Astrocyte (in vitro differentiated cells and primary cell): ENCODE data around the gene CFDP1. TPM values are rescaled to one million over a fixed set of nuclear protein-coding genes. Genes with fewer than 3 reads are reported as not detected.

ENCODE experiments used
- DNase-seq: peaks from one replicate; pipeline ENCODE4 v3.0.0-alpha.2; 2010; ENCODE audit warnings: low read depth
- FAIRE-seq: peaks from 2 replicates; lab custom pipeline; 2011; peaks lifted over from hg19 to GRCh38; lab: Jason Lieb, UNC
- H2AFZ ChIP-seq: 2 replicates; pipeline ENCODE4 v1.6.0; 2012; ENCODE audit warnings: low read depth, low read length, inconsistent platforms
- H3K27ac ChIP-seq: 2 replicates; pipeline ENCODE4 v1.5.1; 2011; ENCODE audit warnings: low read depth, low read length, inconsistent platforms
- H3K27me3 ChIP-seq: 2 replicates; pipeline ENCODE4 v1.6.0; 2011; ENCODE audit warnings: low read length, inconsistent platforms; ENCODE audit not compliant: insufficient read depth
- H3K36me3 ChIP-seq: 2 replicates; pipeline ENCODE4 v1.5.1; 2011; ENCODE audit warnings: low read length, inconsistent platforms; ENCODE audit not compliant: insufficient read depth
- H3K4me1 ChIP-seq: 2 replicates; pipeline ENCODE4 v1.5.1; 2011; ENCODE audit warnings: low read length, inconsistent platforms; ENCODE audit not compliant: insufficient read depth
- H3K4me2 ChIP-seq: 2 replicates; pipeline ENCODE4 v1.6.0; 2012; ENCODE audit warnings: low read length, inconsistent platforms
- H3K4me3 ChIP-seq: 2 replicates; pipeline ENCODE4 v1.5.1; 2011; ENCODE audit warnings: low read depth, mild to moderate bottlenecking, low read length, inconsistent platforms; ENCODE audit not compliant: insufficient read depth
- H3K79me2 ChIP-seq: 2 replicates; pipeline ENCODE4 v1.6.0; 2012; ENCODE audit warnings: mild to moderate bottlenecking, low read length, inconsistent platforms; ENCODE audit not compliant: insufficient read depth
- H3K9ac ChIP-seq: 2 replicates; pipeline ENCODE4 v1.6.0; 2012; ENCODE audit warnings: mild to moderate bottlenecking, low read length, inconsistent platforms
- H3K9me3 ChIP-seq: 2 replicates; pipeline ENCODE4 v1.5.1; 2012; ENCODE audit warnings: low read depth, mild to moderate bottlenecking, low read length, inconsistent platforms; ENCODE audit not compliant: insufficient read depth
- H4K20me1 ChIP-seq: 2 replicates; pipeline ENCODE4 v1.6.0; 2012; ENCODE audit warnings: low read length, inconsistent platforms; ENCODE audit not compliant: insufficient read depth
- H3K27ac Mint-ChIP-seq: one replicate; pipeline ENCODE4 v1.8.0; 2021; ENCODE audit warnings: mild to moderate bottlenecking, mixed read lengths; ENCODE audit not compliant: unreplicated experiment
- H3K27me3 Mint-ChIP-seq: one replicate; pipeline ENCODE4 v1.8.0; 2021; ENCODE audit warnings: low read depth, mixed read lengths; ENCODE audit not compliant: unreplicated experiment
- H3K36me3 Mint-ChIP-seq: one replicate; pipeline ENCODE4 v1.8.0; 2021; ENCODE audit warnings: low read depth, mixed read lengths; ENCODE audit not compliant: unreplicated experiment
- H3K4me1 Mint-ChIP-seq: one replicate; pipeline ENCODE4 v1.8.0; 2021; ENCODE audit warnings: low read depth, mixed read lengths; ENCODE audit not compliant: unreplicated experiment
- H3K4me3 Mint-ChIP-seq: one replicate; pipeline ENCODE4 v1.8.0; 2021; ENCODE audit warnings: mild to moderate bottlenecking, moderate library complexity, mixed read lengths; ENCODE audit not compliant: unreplicated experiment
- H3K9me3 Mint-ChIP-seq: one replicate; pipeline ENCODE4 v1.8.0; 2021; ENCODE audit warnings: mild to moderate bottlenecking, mixed read lengths; ENCODE audit not compliant: unreplicated experiment
- CTCF ChIP-seq: IDR thresholded peaks from 2 replicates; pipeline ENCODE4 v1.5.1; 2011; ENCODE audit warnings: low read depth, mild to moderate bottlenecking, inconsistent platforms, low read length, moderate library complexity; ENCODE audit not compliant: insufficient read depth
- EZH2 ChIP-seq: IDR thresholded peaks from 2 replicates; pipeline ENCODE4 v1.6.1; 2012; ENCODE audit warnings: mild to moderate bottlenecking, low read length, inconsistent platforms; ENCODE audit not compliant: insufficient read depth
- total RNA-seq: library from RNA; stranded (reverse); gene quantifications from 2 replicates; pipeline ENCODE4 v1.2.1, GENCODE V29; 2021

CFDP1 gene
- total RNA-seq, 1 donor from 2014 or later: 36.9 TPM

GRCh38 chr16:75287708-75288107, 145.6 kb downstream of the CFDP1 start:
- Histone ChIP-seq H3K4me2 (no peak overlapping the region), H3K9me3 (no peaks in the 10 kb centered on the region), H3K4me1 (peaks cover 6% of the 10 kb centered on the region), H3K9ac (no peak overlapping the region), H4K20me1 (no peaks in the 10 kb centered on the region), H3K36me3 (peaks cover 5% of the 10 kb centered on the region), H2AFZ (no peak overlapping the region), H3K27me3 (no peaks in the 10 kb centered on the region), H3K79me2 (no peaks in the 10 kb centered on the region), H3K4me3 (no peak overlapping the region), H3K27ac (no peak overlapping the region)
- Mint-ChIP-seq H3K4me3 (no peak overlapping the region), H3K36me3 (peaks cover 19% of the 10 kb centered on the region), H3K9me3 (no peaks in the 10 kb centered on the region), H3K27me3 (no peaks in the 10 kb centered on the region), H3K4me1 (peaks cover 10% of the 10 kb centered on the region), H3K27ac (no peak overlapping the region)
- no peak for FAIRE-seq
- DNase-seq: no peak
- TF ChIP-seq CTCF (no peak), EZH2 (no peak)

DNA sequence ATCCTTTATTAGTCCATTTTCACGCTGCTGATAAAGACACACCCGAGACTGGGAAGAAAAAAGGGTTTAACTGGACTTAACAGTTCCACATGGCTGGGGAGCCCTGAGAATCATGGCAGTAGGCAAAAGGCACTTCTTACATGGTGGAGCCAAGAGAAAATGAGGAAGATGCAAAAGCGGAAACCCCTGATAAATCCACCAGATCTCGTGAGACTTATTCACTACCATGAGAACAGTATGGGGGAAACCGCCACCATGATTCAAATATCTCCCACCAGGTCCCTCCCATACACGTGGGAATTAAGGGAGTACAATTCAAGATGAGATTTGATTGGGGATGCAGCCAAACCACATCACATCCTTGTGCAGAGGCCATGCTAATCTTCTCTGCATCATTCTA, 146.9 kb downstream of the CFDP1 start:
- H3K4me3 Mint-ChIP-seq: no peak overlapping the region
- Histone ChIP-seq H3K4me2 (no peak overlapping the region), H2AFZ (no peak overlapping the region), H3K4me3 (no peak overlapping the region), H3K36me3 (no peaks in the 10 kb centered on the region), H3K27ac (no peak overlapping the region), H3K9me3 (no peaks in the 10 kb centered on the region), H4K20me1 (no peaks in the 10 kb centered on the region), H3K79me2 (no peaks in the 10 kb centered on the region), H3K27me3 (no peaks in the 10 kb centered on the region), H3K9ac (no peak overlapping the region), H3K4me1 (peaks cover 6% of the 10 kb centered on the region)
- TF ChIP-seq CTCF (no peak), EZH2 (no peak)
- FAIRE-seq (no peak), DNase-seq (no peak)
- H3K9me3 Mint-ChIP-seq: no peaks in the 10 kb centered on the region
- no peaks in the 10 kb centered on the region for H3K27me3 Mint-ChIP-seq
- H3K4me1 Mint-ChIP-seq: peaks cover 10% of the 10 kb centered on the region
- no peak overlapping the region for H3K27ac Mint-ChIP-seq
- H3K36me3 Mint-ChIP-seq: peaks cover 13% of the 10 kb centered on the region

DNA sequence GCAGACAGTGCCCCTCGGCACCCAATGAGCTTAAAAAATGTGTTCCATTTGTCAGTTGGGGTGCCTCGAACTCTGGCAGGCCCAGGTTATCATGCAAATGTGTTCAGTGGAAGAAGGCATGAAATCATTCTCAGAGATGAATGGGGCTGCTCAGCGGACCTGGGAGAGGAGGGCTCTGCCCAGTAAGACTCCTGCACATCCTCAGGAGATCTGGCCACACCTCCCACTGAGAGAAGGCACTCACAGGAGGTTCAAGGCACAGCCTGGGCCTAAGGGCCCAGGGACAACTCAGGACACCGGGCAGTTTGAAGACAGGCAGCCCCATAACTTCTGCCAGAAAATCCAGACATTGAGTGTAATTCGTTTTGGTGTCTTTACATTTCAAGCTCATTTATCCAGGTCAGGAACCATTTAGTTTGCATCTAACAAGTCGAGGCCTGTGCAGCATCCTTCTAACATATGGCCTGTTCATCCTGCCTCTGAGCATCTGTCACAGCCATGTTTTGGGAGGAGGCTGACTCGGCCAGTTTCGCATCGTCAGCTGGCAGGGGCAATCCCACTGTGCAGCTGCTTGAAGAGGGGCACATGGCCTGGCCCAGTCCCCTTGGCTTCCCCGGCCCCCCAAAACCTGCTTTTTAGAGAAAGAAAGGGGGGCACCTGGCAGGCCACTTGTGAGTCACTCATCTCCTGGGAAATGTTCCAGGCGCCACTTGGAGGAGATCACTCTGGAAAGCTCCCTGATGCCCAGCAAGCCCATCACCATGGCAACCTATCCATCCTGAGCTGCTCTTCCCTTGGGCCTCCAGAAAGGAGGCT, 150.6 kb downstream of the CFDP1 start:
- Histone ChIP-seq H3K79me2 (no peaks in the 10 kb centered on the region), H3K27me3 (no peaks in the 10 kb centered on the region), H3K4me3 (no peak overlapping the region), H3K9ac (no peak overlapping the region), H3K4me2 (no peak overlapping the region), H3K4me1 (no peaks in the 10 kb centered on the region), H3K9me3 (no peaks in the 10 kb centered on the region), H3K27ac (no peak overlapping the region), H4K20me1 (no peaks in the 10 kb centered on the region), H3K36me3 (no peaks in the 10 kb centered on the region), H2AFZ (no peak overlapping the region)
- no peak overlapping the region for H3K4me3 Mint-ChIP-seq
- peaks cover 17% of the 10 kb centered on the region for H3K4me1 Mint-ChIP-seq
- H3K27me3 Mint-ChIP-seq: no peaks in the 10 kb centered on the region
- H3K36me3 Mint-ChIP-seq: peaks cover 7% of the 10 kb centered on the region
- no peaks in the 10 kb centered on the region for H3K9me3 Mint-ChIP-seq
- FAIRE-seq: no peak
- TF ChIP-seq EZH2 (no peak), CTCF (no peak)
- no peak overlapping the region for H3K27ac Mint-ChIP-seq
- peak; percentile 26 for DNase-seq
